ENCODE measurements around the gene PPP2CA.
"Not testable (repeated sequence)": the region's sequence is repeated elsewhere in the genome, so short reads cannot be mapped to it uniquely, and the experiment has no call there.

Gene PPP2CA

GRCh38 chr5:134225780-134226440 lies at the start of gene PPP2CA:
TSS of gene PPP2CA (minus strand) at chr5:134226073. CDS start at chr5:134225861, 212 bp downstream.
- peak; percentile 99 for DNase-seq

- no peak for DNase-seq
Observed at GRCh38 chr5:134273642-134274395, 47.9 kb upstream of the PPP2CA start.

GRCh38 chr5:134271059-134271458 lies 45.2 kb upstream of the PPP2CA start:
- no peak for DNase-seq

GRCh38 chr5:134268919-134269318 lies 43.0 kb upstream of the PPP2CA start:
- no peak for DNase-seq

- no peak for DNase-seq
Observed at GRCh38 chr5:134268019-134268601, 42.2 kb upstream of the PPP2CA start.

GRCh38 chr5:134267366-134268018 lies 41.6 kb upstream of the PPP2CA start:
- no peak for DNase-seq

- DNase-seq = peak; percentile 14
Observed at GRCh38 chr5:134263801-134264200, 37.9 kb upstream of the PPP2CA start.

GRCh38 chr5:134262629-134263028 lies 36.8 kb upstream of the PPP2CA start:
- not testable (repeated sequence) for DNase-seq

- no peak for DNase-seq
Observed at GRCh38 chr5:134258896-134259295, 33.0 kb upstream of the PPP2CA start.

- no peak for DNase-seq
Observed at GRCh38 chr5:134257176-134257575, 31.3 kb upstream of the PPP2CA start.

- no peak for DNase-seq
Observed at GRCh38 chr5:134255418-134256150, 29.7 kb upstream of the PPP2CA start.

- DNase-seq = not testable (repeated sequence)
Observed at GRCh38 chr5:134253368-134254153, 27.7 kb upstream of the PPP2CA start.

- DNase-seq = no peak
Observed at GRCh38 chr5:134252671-134253070, 26.8 kb upstream of the PPP2CA start.

- no peak for DNase-seq
Observed at GRCh38 chr5:134250949-134251348, 25.1 kb upstream of the PPP2CA start.

- DNase-seq = peak; percentile 65
Observed at GRCh38 chr5:134249469-134250379, 23.9 kb upstream of the PPP2CA start.

- DNase-seq = no peak
Observed at GRCh38 chr5:134248256-134248655, 22.4 kb upstream of the PPP2CA start.

- no peak for DNase-seq
Observed at GRCh38 chr5:134247428-134248224, 21.8 kb upstream of the PPP2CA start.

- DNase-seq = no peak
Observed at GRCh38 chr5:134246771-134247427, 21.0 kb upstream of the PPP2CA start.

GRCh38 chr5:134245692-134246091 lies 19.8 kb upstream of the PPP2CA start:
- DNase-seq = no peak

Measured in hematopoietic multipotent progenitor cell treated with erythropoietin and hydrocortisone succinate and interleukin-3 and kit ligand, for 4 days (in vitro differentiated cells).